HFF-Myc (cell line): Measurements from ENCODE around the gene KRT9.

Source experiments
- DNase-seq: peaks from one replicate; pipeline ENCODE4 v3.0.0-alpha.2; 2011; ENCODE audit warnings: low read depth; ENCODE audit errors: extremely low read depth
- H3K4me3 ChIP-seq: replicated peaks from 2 replicates; pipeline ENCODE4 v1.5.1; 2011; ENCODE audit warnings: low read depth, mild to moderate bottlenecking, control low read depth, low read length
- CTCF ChIP-seq: IDR thresholded peaks from 2 replicates; pipeline ENCODE4 v1.5.1; 2012; ENCODE audit warnings: mild to moderate bottlenecking, low read depth, low read length, control low read depth; ENCODE audit errors: missing control alignments

The KRT9 gene

GRCh38 chr17:41532947-41533570, 38.8 kb downstream of the KRT9 start:
- H3K4me3 ChIP-seq = no peak overlapping the region
- no peak for TF ChIP-seq CTCF
- no peak for DNase-seq

GRCh38 chr17:41531993-41532392, 39.9 kb downstream of the KRT9 start:
- no peak for TF ChIP-seq CTCF
- DNase-seq = no peak
- no peak overlapping the region for H3K4me3 ChIP-seq

- H3K4me3 ChIP-seq = no peak overlapping the region
- TF ChIP-seq CTCF = no peak
These were observed 41.5 kb downstream of the KRT9 start for GRCh38 chr17:41530062-41531048.

GRCh38 chr17:41529491-41529915, 42.4 kb downstream of the KRT9 start:
- no peak overlapping the region for H3K4me3 ChIP-seq
- TF ChIP-seq CTCF = no peak
- DNase-seq = no peak

More at GRCh38 chr17:41530062-41531048, 41.5 kb downstream of the KRT9 start:
- DNase-seq = peak; percentile 49

GRCh38 chr17:41528959-41529353, 42.9 kb downstream of the KRT9 start:
- no peak for TF ChIP-seq CTCF
- DNase-seq = no peak
- no peak overlapping the region for H3K4me3 ChIP-seq

GRCh38 chr17:41527063-41528023, 44.5 kb downstream of the KRT9 start:
- TF ChIP-seq CTCF = no peak
- DNase-seq = no peak
- peak overlapping the region; percentile 35 for H3K4me3 ChIP-seq
